WI38 (cell line): ENCODE measurements around the gene MICAL2.
A peak's percentile ranks its signal among the peaks of the same experiment; 100 is the strongest.

ENCODE experiments used
- H3K4me3 ChIP-seq: 2 replicates; pipeline ENCODE4 v1.5.1; 2011; ENCODE audit warnings: low read depth, mild to moderate bottlenecking, control low read depth, low read length
- CTCF ChIP-seq: IDR thresholded peaks from 2 replicates; pipeline ENCODE4 v1.5.1; 2012; ENCODE audit warnings: low read depth, mild to moderate bottlenecking, control low read depth, low read length

Gene MICAL2

GRCh38 chr11:12088047-12088481 lies 22.3 kb upstream of the MICAL2 start:
- peak; percentile 23; the same call in 1 of the 2 replicates for TF ChIP-seq CTCF
- peak overlapping the region; percentile 58 for H3K4me3 ChIP-seq

GRCh38 chr11:12088531-12088930 lies 21.9 kb upstream of the MICAL2 start:
- no peak for TF ChIP-seq CTCF
- no peak overlapping the region for H3K4me3 ChIP-seq

- TF ChIP-seq CTCF, result no peak
Measured at GRCh38 chr11:12089041-12089440, 21.3 kb upstream of the MICAL2 start.

GRCh38 chr11:12089473-12089872 lies 20.9 kb upstream of the MICAL2 start:
- no peak for TF ChIP-seq CTCF
- no peak overlapping the region for H3K4me3 ChIP-seq

More at GRCh38 chr11:12089041-12089440, 21.3 kb upstream of the MICAL2 start:
- H3K4me3 ChIP-seq, result no peak overlapping the region

GRCh38 chr11:12090061-12090591 lies 20.3 kb upstream of the MICAL2 start:
- H3K4me3 ChIP-seq, result no peak overlapping the region
- TF ChIP-seq CTCF, result no peak

- TF ChIP-seq CTCF, result no peak
- no peak overlapping the region for H3K4me3 ChIP-seq
Measured at GRCh38 chr11:12090761-12091258, 19.6 kb upstream of the MICAL2 start.

GRCh38 chr11:12091956-12092558 lies 18.3 kb upstream of the MICAL2 start:
- TF ChIP-seq CTCF, result no peak
- no peak overlapping the region for H3K4me3 ChIP-seq
